GM18858 (cell line): ENCODE data around the gene L3MBTL2.

ENCODE experiments used
- ATAC-seq: cut with Tn5 transposase; IDR thresholded peaks from one replicate; pipeline ENCODE4 v1.9.1; 2021; ENCODE audit not compliant: unreplicated experiment

The L3MBTL2 gene

DNA sequence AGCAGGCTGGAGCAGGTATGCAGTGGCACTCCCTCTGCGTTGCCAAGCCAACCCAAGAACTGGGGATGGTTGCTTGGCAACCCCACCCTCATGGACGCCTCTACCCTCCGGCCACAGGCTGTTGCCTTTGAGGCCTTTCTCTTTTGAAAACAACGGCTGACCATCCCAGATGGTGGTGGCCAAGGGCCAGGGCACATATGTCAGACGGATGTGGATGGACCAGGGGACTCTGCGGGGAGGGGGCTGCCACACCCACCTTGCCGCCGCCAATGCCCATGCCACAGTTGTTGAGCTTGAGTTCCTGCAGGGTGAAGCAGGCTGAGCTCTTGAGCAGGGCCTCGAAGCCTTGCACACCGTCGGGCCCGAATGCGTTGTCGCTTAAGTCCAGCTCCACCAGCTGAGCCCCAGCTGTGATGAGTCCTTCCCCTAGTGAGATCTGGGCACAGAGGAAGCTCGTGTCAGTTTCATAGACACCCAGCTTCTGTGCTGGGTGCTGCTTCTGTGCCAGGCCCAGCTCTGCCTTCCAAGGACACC, 59.4 kb downstream of the L3MBTL2 start:
- ATAC-seq: no peak

- no peak for ATAC-seq
These were observed 62.8 kb downstream of the L3MBTL2 start for GRCh38 chr22:41267958-41268357.

- ATAC-seq: no peak
These were observed 66.7 kb downstream of the L3MBTL2 start for GRCh38 chr22:41271787-41272186.

GRCh38 chr22:41273128-41273527, 68.0 kb downstream of the L3MBTL2 start:
- ATAC-seq: no peak

- ATAC-seq: no peak
These were observed 69.7 kb downstream of the L3MBTL2 start for GRCh38 chr22:41274856-41275255.

DNA sequence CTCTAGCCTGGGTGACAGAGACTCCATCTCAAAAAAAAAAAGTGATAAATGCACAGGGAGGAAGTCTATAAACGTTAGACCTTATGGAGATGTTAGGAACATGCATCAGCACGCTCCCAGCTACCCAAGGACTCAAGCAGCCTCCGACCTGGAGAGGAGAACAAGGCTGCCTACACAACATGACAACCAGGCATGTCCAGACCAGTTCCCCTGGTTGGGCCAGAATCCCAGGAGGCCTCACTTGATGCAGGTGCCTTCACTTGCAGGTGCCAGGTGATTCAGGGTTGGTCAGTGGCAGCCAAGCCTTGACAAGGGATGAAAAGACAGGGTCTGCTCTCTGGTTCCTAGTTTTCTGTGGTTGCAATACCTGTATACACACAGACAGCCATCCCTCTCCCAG, 75.0 kb downstream of the L3MBTL2 start:
- no peak for ATAC-seq

DNA sequence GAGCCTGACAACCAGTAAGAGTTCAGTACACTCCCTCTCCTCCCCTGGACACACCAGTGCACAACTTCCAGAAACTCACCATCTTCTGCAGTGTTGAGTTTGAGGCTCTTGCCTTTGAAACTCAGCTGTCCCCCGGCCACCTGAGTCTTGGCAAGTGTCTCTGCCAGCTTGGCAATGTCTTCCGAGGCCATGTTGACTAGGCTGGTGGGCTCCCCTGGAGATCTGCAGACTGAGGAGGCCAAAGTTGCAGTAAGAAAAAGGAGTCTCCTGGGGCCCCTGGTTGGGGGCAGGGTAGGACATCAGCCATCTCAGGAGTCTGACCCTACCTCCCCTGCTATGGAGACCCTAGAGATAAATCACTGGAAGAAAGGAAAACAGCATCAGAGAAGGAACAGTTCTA, 75.7 kb downstream of the L3MBTL2 start:
- ATAC-seq: no peak
